H4 (cell line): ENCODE measurements around the gene PAMR1. TPM values are rescaled to one million over a fixed set of nuclear protein-coding genes. Genes with fewer than 3 reads are reported as not detected.

Experiments used
- DNase-seq: peaks from one replicate; pipeline ENCODE4 v3.0.0-alpha.2; 2015; ENCODE audit warnings: low spot score
- total RNA-seq: library from RNA; depleted of rRNA; stranded (reverse); fragments of >200 nt; shearing (Covaris generic); gene quantifications from 2 replicates; pipeline ENCODE4 v1.2.3, GENCODE V29; 2014

The PAMR1 gene
- total RNA-seq, 1 experiment from 2014 or later: 0.35 TPM

DNA sequence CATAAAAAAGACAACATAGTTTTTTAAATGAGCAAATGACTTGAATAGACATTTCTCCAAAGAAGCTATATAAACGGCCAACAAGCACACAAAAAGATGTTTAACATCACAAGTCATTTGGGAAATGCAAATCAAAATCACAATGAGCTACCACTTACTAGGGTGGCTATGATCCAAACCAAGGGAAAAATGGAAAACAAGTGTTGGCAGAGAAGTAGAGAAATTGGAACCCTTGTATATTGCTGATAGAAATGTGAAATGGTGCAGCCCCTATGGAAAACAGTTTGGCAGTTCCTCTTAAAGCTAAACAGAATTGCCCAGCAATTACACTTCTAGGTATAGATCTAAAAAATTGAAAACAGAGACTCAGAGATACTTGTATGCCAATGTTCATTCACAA, 29.0 kb downstream of the PAMR1 start:
- no peak for DNase-seq

- DNase-seq: no peak
Measured at GRCh38 chr11:35494957-35495490, 30.4 kb downstream of the PAMR1 start.

DNA sequence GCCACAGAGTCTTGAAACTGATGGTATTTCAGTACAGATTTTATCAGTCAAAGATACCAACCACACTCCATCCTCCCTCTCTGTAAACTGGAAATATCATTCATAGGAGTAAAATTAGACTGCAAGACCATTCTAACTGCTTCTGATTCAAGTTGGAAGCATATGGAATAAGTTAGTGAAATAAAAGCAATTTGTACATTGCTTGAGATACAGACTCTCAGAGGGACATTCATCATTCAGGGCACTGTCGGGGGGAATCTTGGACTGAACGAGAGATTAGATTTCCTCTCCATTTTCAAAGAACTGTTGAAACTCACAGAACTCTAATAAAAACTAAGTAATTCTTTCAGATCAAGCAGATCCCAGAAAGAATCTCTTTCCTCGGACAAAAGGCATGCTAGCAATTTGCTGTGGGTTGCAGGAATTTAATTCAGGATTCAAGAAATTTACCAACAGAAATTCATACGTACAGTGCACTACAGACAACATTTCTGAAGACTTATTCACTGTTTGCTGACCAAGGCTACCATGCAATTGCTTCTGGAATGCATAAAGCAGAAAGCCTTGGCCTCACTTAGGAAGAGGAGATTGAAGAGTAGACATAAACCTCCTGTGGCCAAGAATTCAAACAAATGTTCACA, 34.1 kb downstream of the PAMR1 start:
- DNase-seq: peak; percentile 38

DNA sequence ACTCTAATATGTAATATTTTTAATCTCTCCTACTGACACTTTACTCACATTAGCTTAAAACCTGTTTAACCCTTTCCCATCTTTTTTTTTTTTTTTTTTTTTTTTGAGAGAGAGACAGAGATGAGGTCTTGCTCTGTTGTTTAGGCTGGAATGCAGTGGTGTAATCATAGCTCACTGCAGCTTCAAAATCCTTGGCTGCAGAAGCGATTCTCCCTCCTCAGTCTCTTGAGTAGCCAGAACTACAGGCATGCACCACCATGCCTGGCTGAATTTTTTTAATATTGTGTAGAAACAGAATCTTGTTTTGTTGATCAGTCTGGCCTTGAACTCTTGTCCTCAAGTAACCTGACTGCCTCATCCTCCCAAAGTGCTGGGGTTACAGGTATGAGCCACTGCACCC, 37.3 kb downstream of the PAMR1 start:
- no peak for DNase-seq

DNA sequence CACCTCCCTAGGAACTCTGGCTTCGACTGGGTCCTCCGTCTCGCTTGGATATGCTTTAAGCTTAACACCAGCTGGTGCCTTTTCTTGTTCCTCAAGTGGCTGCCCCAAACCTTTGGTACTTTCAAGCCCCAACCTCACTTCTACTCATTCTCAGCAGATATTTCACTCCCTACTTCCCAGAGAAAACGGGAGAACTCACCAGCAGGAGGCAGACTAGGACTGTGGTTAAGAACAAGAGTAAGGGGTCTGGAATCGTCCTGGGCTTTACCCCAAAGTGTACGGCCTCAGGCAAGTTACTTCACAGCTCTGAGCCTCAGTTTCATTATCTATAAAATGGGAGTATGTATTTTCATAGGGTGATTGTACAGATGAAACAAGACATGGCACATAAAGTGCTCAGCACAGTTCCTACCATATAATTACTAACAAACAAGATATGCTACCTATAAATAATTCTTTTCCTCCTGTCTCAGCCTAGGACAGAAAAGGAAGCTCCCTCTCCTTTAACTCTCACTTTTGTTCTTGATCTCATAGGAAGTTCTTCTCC, 37.8 kb downstream of the PAMR1 start:
- DNase-seq: peak; percentile 66

GRCh38 chr11:35486934-35487333, 38.5 kb downstream of the PAMR1 start:
- no peak for DNase-seq

DNA sequence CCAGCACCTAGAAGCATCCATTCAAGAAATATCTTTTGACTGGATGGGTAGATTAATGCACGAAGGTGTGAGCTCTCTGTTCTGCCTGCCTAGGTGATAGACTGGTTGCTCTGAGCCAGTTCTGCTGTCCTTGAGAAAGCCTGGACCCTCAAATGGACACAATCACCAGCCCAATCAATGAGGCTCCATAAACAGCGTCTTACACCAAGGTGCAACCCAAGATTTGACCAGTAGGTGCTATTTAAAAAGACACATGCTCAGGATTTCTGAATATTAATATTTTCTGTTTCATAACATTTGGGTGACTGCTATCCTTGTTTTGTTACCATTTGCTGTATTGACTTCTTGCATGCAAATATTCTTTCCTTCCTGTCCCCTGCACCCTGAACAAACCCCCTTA, 39.0 kb downstream of the PAMR1 start:
- no peak for DNase-seq

DNA sequence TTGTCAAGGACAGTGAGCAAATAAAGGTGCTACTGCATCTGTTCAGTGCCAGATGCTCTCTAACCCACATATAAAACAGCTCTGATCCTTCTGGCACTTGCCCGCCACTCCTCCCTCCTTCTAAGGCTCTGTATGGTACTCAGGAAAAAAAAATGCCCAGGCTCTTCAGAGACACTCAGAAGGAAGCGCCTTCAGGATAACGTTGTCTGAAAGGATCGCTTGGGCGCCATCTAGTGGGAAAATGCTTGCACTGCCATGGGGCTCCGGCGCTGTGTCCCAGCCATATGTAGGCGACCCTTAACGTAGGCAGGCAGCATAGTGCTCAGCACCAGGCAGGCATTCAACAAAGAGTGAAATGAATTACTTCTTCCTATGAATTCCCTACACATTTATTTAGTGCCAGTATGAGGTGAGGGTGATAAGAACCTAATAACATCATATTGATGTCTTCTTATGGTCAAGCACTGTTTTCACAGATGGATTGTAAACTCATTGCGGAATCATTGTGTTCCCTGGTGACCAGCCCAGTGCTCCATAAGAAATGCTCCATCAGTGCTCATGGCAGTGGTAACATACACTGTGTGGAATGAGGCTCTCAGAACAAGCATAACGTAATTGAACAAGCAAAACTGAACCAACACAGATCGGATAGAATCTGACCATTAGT, 39.6 kb downstream of the PAMR1 start:
- DNase-seq: peak; percentile 80

GRCh38 chr11:35484435-35484834, 41.0 kb downstream of the PAMR1 start:
- no peak for DNase-seq

GRCh38 chr11:35483131-35483820, 42.1 kb downstream of the PAMR1 start:
- DNase-seq: no peak

DNA sequence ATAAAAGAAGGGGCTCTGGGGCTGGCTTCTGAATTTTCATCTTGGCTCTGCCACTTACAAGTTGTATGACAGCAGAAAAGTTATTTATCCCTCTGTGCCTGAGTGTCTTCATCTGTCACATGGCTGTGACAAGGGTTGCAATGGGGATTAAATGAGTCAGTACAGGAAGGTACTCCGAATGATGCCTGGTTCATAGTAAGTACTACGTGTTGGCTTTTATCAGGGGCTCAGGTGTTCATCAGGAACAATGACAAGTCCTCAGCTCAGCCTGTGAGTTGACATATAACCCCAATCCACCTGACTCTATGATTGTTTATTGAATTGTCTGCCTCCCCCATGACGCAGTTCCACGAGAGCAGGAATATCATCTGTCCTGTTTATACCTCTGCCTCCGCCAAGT, 45.7 kb downstream of the PAMR1 start:
- no peak for DNase-seq

DNA sequence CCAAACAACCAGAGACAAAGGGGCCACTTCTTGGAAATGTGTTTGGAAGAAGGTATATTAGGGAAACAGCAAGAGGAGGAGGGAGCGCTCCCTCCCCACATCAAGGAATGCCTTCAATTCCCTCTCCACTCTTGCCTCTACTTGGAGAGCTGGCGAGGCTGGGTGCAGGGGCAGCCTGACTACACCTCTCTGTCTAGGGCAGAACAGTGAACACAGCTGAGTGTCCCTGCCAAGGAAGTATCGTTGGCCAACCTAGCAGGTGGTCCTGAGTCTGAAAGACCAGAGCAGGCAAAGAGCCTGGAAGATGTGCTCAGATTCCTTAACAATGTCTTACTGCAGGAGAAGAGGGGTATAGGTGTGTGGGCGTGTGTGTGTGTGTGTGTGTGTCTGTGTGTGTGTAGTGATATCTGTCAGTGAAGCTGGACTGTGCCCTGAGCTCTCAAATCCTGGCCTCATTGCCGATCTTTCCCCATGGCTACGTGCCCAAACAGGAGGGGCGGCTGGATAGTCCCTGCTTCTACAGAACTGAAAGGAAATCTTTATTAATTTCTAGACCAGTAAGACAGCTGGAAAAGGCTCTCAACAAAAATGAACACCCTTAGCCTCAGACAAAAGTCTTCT, 46.8 kb downstream of the PAMR1 start:
- DNase-seq: no peak

DNA sequence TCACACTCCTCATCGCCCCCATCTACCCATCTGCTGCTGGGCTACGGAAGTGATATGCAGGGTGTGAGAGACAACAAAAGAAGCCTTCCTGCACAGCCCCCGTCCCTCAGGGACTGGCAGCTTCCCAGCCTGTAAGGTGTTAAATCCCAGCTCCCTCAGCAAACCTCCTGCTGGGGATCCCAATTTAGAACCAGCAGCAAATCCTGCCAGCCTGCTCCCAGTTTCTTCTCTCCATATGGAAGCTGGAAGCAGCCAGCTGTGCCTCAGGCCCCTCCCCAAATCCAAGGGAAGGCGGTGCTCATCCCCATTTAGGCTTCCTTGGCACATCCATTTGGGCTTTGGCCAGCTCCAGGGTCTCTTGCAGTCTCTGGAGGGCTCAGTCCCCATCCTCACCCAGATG, 47.5 kb downstream of the PAMR1 start:
- DNase-seq: no peak

GRCh38 chr11:35474688-35475087, 50.7 kb downstream of the PAMR1 start:
- DNase-seq: no peak

- no peak for DNase-seq
Measured at GRCh38 chr11:35473795-35474374, 51.5 kb downstream of the PAMR1 start.

DNA sequence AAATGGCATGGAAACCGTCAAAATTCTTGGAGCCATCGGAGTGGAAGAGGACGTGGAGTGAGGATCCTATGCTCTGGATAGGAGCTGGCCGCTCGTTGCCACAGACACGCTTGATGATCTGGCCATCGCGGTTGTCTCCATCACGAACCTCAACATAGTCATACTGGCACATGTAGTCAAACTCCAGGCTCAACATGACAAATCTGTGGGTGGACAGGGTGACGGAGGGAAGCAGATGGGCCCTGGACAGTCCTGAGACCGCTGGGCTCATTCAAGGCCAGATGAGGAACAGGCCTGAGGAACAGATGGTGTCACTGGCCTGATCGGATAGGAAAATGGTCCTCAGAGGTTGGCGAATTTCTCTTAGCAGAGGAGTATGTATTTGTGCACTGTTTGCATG, 54.8 kb downstream of the PAMR1 start:
- DNase-seq: no peak

- no peak for DNase-seq
Measured at GRCh38 chr11:35466058-35466457, 59.4 kb downstream of the PAMR1 start.

GRCh38 chr11:35464308-35464707, 61.1 kb downstream of the PAMR1 start:
- DNase-seq: no peak

DNA sequence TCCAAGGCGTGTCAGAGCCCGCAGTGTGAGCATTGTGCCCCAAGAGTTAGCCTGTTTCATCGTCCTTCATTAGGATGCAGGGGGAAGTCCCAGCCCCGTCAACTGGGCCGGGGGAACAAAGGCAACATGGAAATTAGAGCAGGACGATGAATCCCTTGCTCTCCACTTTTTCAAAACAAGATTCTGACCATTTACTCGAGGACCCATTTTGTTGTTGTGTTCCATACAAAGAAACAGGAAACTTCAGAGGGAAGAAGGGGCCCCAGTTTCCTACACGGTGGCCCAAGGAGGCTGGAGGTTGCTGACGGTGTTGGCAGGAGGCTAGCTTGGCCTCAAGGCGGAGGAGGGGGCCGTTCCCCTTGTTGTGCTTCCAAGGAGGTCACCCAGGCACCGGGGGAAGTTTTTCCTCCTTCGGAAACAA, 62.1 kb downstream of the PAMR1 start:
- no peak for DNase-seq

- no peak for DNase-seq
Measured at GRCh38 chr11:35461917-35462538, 63.4 kb downstream of the PAMR1 start.

DNA sequence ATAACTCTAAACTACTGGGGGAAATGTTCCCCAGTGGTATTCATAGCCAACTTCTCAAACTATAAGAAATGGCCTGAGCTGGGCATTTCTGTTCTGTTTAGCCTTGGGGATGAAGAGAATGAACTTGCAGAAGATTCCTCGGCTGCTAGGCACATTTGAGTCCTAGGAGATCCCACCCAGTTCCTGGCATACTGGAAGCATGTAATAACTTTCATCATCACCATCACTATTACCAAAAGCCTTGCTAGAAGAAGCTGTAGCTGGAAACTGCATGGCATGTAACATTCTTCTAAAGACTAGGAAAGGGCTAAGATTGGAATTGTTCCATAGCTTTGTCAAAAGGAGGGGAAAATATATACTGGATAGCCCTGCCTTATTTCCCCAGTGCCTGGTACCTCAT, 65.9 kb downstream of the PAMR1 start:
- no peak for DNase-seq
